Activated CD8-positive, alpha-beta memory T cell treated with anti-CD3 and anti-CD28 coated beads for 1 hour (primary cell): ENCODE measurements around the gene GALR3.

Experiments used
- DNase-seq, 2 donors: peaks; one replicate each; pipeline ENCODE4 v3.0.0-alpha.2; 2020; ENCODE audit warnings: low read depth in 1 of 2; ENCODE audit errors: extremely low read depth in 1 of 2

The GALR3 gene

GRCh38 chr22:37803195-37803638 is 20.0 kb upstream of the GALR3 start:
- DNase-seq = no peak

GRCh38 chr22:37803639-37804351 is 19.4 kb upstream of the GALR3 start:
- DNase-seq = no peak

DNA sequence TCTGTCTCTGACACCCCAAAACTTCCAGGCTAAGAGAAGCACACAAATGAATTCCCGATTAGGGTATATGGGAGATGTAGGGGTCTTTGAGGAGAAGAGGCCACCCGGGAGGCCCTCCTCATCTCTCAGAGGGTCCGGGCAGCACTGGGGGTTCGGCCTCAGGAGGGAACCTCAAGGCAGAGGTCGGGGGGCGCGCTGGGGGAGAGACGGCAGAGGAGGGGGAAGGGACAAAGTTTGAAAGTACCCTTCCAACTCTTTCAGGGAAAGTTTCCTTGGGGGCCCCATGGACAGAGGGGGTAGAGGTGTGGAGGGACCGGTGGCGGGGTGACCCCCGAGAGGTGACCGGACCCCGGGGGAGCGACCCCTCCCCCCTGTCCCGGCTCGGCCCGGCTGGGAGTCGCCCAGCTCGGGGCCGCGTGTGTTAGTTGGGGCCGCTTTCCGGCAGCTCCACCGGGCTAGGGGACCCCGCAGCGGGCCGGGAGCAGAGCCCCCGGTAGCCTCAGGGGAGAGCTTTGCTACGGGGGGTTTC is 18.8 kb upstream of the GALR3 start:
- no peak for DNase-seq

DNA sequence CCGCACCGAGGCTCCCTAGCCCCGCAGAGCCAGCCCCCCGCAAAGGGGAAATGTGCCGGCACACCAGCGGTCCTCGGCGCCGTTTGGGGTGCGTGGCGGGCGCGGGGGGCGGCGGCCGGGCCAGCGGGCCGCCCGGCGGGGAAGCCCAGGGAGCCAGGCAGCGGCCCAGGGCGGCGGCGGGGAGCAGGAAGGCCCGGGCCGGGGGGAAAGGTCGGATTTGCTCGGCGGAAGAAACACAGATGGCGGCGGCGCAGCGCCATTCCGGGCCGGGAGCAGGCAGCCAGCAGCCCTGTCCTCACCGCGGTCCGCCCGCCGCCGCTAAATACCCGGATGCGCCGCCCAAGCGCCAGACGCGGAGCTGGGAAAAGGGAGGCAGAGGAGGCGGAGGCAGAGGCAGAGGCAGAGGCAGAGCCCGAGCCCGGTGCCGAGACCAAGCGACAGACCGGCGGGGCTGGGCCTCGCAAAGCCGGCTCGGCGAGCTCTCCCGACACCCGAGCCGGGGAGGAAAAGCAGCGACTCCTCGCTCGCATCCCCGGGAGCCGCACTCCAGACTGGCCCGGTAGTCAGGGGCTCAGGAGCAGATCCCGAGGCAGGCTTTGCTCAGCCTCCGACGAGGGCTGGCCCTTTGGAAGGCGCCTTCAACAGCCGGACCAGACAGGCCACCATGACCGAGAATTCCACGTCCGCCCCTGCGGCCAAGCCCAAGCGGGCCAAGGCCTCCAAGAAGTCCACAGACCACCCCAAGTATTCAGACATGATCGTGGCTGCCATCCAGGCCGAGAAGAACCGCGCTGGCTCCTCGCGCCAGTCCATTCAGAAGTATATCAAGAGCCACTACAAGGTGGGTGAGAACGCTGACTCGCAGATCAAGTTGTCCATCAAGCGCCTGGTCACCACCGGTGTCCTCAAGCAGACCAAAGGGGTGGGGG is 18.0 kb upstream of the GALR3 start:
- peak; percentile 19 to 40 for DNase-seq

DNA sequence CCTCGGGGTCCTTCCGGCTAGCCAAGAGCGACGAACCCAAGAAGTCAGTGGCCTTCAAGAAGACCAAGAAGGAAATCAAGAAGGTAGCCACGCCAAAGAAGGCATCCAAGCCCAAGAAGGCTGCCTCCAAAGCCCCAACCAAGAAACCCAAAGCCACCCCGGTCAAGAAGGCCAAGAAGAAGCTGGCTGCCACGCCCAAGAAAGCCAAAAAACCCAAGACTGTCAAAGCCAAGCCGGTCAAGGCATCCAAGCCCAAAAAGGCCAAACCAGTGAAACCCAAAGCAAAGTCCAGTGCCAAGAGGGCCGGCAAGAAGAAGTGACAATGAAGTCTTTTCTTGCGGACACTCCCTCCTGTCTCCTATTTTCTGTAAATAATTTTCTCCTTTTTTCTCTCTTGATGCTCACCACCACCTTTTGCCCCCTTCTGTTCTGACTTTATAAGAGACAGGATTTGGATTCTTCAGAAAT is 17.3 kb upstream of the GALR3 start:
- DNase-seq = no peak

- no peak for DNase-seq
These were observed 16.5 kb upstream of the GALR3 start for GRCh38 chr22:37806409-37807333.

DNA sequence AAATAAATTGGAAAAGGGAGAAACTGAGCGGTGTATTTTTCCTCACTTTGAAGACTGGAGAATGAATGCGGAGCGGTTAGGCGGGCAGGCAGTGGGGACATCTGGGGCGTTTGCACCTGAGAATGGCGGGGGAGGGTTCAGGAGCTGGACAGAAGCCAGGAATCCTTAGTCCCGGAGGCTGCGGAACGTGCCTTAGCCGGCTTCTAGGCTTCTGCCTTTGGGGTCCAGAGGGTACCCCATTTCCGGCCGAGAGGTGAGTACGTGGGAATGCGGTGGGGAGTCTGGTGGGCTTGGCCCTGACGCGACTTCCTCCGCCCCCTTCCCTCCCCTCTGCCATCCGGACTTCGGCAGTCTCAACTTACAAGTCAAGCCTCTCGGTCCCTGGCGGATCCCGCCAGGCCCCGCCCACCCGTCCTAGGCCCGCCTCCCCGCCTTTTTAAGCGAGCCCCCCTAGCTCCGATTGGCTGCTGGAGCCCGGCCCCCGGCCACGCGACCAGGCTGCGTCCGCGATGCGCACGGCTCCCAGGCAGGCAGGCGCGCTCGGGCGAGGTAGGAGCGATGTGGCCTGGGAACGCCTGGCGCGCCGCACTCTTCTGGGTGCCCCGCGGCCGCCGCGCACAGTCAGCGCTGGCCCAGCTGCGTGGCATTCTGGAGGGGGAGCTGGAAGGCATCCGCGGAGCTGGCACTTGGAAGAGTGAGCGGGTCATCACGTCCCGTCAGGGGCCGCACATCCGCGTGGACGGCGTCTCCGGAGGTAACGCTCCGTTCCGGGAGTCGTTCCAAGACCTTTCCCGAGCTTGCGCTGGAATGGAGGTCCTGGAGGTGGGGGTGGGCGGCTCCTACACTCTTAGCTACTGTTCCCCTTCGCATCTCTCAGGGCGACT is 15.5 kb upstream of the GALR3 start, which contains the start of gene GCAT:
Gene GCAT (plus strand): TSS at position 525 of the 884 bp plus-strand sequence. CDS start 34 bp downstream, at position 559.
- DNase-seq = peak; percentile 59 to 73

GRCh38 chr22:37808294-37808657 is 14.9 kb upstream of the GALR3 start:
- no peak for DNase-seq

- no peak for DNase-seq
These were observed 13.4 kb upstream of the GALR3 start for GRCh38 chr22:37809672-37810333.

- no peak for DNase-seq
These were observed 11.3 kb upstream of the GALR3 start for GRCh38 chr22:37811867-37812266.

DNA sequence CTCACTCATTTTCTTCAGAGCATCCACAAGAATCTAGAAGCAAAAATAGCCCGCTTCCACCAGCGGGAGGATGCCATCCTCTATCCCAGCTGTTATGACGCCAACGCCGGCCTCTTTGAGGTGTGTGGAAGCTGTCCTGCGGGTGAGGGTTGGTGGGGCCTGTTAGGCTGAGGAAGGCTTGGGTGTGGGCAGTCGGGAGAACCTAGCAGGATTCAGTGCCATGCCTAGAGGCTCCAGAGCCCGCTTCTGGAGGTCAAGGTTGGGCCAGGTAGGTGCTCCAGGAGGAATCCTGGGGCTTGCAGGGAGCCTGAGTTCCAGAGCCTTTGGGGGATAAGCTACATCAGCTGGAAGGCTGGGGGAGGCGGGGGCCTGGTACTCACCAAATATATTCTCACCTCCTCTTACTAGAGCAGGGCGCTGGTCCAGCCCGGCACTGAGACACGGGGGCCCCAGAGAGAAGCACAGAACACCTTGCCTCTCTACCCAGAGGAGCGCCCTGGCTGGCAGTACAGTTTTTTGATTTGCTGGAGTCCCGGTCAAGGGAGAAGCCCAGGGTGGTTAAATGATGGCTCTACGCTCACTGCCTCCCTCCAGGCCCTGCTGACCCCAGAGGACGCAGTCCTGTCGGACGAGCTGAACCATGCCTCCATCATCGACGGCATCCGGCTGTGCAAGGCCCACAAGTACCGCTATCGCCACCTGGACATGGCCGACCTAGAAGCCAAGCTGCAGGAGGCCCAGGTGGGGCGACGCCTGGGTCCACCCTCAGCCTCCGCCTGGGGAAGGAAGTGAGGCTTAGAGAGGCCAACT is 10.1 kb upstream of the GALR3 start:
- DNase-seq = no peak

DNA sequence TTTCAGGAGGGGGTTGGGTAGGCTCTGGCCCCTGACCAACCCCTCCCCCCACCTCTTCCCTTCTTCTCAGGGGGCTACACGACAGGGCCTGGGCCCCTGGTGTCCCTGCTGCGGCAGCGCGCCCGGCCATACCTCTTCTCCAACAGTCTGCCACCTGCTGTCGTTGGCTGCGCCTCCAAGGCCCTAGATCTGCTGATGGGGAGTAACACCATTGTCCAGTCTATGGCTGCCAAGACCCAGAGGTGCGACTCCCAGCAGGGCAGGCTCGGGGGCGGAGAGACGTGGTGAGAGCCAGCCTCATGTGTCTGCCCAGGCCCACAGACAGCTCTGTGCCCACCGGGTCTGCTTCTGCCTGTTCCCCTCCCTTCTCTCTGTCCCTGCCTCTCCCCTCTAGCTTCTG is 7.6 kb upstream of the GALR3 start:
- no peak for DNase-seq

- no peak for DNase-seq
These were observed 6.5 kb upstream of the GALR3 start for GRCh38 chr22:37816543-37817180.

- DNase-seq = peak; percentile 31 to 76
These were observed 5.3 kb upstream of the GALR3 start for GRCh38 chr22:37817705-37818408.

DNA sequence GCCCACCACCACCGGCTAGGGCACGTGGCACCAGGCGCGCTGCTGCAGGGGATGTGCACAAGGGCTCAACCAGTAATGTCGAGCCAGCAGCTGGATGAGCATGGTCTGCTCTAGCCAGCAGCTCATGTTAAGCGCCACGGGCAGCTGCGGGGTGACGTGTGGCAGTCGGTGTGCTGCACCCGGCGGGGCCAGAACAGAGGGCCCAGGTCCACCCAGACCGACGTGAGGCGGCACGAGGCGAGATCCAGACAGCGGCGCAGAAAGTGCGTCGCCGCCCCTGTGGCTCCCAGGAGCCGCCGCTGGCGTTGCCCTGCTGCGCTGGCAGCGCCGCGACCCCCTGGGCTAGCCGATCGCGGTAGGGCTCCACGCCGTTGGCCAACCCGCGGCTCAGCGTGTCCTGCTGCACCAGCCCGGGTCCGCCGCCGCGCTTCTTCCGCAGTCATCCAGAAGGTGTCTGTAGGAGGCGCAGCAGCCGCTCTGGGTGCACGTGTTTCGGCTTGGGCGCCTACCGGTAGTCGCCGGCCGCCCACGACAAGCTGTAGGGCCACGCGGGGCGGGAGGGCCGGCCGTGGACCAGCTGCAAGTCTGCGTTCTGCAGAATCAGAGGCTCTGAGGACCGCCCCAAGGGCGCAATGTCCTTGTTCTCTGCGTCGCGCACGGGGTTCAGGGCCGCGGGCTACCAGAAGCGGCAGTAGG is 4.6 kb upstream of the GALR3 start:
- DNase-seq = peak; percentile 27 to 45

- DNase-seq = no peak
These were observed 4.1 kb upstream of the GALR3 start for GRCh38 chr22:37819105-37819433.

DNA sequence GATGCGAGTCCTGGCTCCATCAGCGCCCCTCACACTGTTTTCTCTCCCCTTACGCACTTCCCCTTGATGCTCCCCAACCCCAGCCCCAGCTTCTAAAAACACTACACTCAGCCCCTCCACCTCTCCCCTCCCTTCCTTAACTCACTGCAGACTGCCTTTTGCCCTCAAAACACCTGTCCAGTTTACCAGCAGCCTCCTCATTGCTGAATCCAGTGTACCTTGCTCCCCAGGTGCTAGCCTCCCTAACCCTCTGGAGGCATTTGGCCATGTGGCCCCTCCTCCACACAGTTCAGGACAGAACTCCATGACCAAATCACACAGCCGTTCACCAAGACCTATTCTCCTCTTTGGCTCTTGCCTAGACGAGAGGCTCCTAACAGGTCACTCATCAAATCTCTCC is 2.8 kb upstream of the GALR3 start:
- no peak for DNase-seq
